GM19397 (cell line): Measurements from ENCODE around the gene GRWD1.

Source experiments
- ATAC-seq: cut with Tn5 transposase; IDR thresholded peaks from one replicate; pipeline ENCODE4 v1.9.1; 2021; ENCODE audit warnings: mild to moderate bottlenecking, moderate library complexity; ENCODE audit not compliant: unreplicated experiment

GRWD1 gene

GRCh38 chr19:48445606-48446481 is at the start of gene GRWD1:
Gene GRWD1 (plus strand): TSS chr19:48445983. CDS start chr19:48446006, 23 bp downstream.
- peak; percentile 87 for ATAC-seq

GRCh38 chr19:48396016-48396823 is 49.6 kb upstream of the GRWD1 start:
- no peak for ATAC-seq

GRCh38 chr19:48396824-48397176 is 49.0 kb upstream of the GRWD1 start:
- ATAC-seq, result no peak

GRCh38 chr19:48397263-48398101 is 48.3 kb upstream of the GRWD1 start:
- no peak for ATAC-seq

GRCh38 chr19:48398102-48398374 is 47.7 kb upstream of the GRWD1 start:
- ATAC-seq, result no peak

- ATAC-seq, result peak; percentile 69
Measured at GRCh38 chr19:48398375-48399235, 47.2 kb upstream of the GRWD1 start.

- ATAC-seq, result no peak
Measured at GRCh38 chr19:48400018-48400742, 45.6 kb upstream of the GRWD1 start.

- no peak for ATAC-seq
Measured at GRCh38 chr19:48401287-48401686, 44.5 kb upstream of the GRWD1 start.

GRCh38 chr19:48403606-48404005 is 42.2 kb upstream of the GRWD1 start:
- ATAC-seq, result no peak

- no peak for ATAC-seq
Measured at GRCh38 chr19:48405010-48405659, 40.6 kb upstream of the GRWD1 start.

- no peak for ATAC-seq
Measured at GRCh38 chr19:48405850-48406249, 39.9 kb upstream of the GRWD1 start.

GRCh38 chr19:48413879-48414587 is 31.8 kb upstream of the GRWD1 start:
- no peak for ATAC-seq

GRCh38 chr19:48415395-48415794 is 30.4 kb upstream of the GRWD1 start:
- ATAC-seq, result no peak

GRCh38 chr19:48415806-48416221 is 30.0 kb upstream of the GRWD1 start:
- no peak for ATAC-seq

GRCh38 chr19:48417421-48417820 is 28.4 kb upstream of the GRWD1 start:
- ATAC-seq, result no peak

- ATAC-seq, result no peak
Measured at GRCh38 chr19:48418317-48419064, 27.3 kb upstream of the GRWD1 start.

GRCh38 chr19:48419158-48419920 is 26.4 kb upstream of the GRWD1 start:
- ATAC-seq, result peak; percentile 72
